Mesothelial cell of epicardium (in vitro differentiated cells): ENCODE measurements around the gene SLC9A5. TPM values are rescaled to one million over a fixed set of nuclear protein-coding genes. Genes with fewer than 3 reads are reported as not detected.

Source experiments
- DNase-seq, 2 experiments: peaks; one replicate each; pipeline ENCODE4 v3.0.0; 2021; ENCODE audit warnings: low spot score in 2 of 2; ENCODE audit not compliant: unreplicated experiment in 2 of 2
- H3K27ac Mint-ChIP-seq: 2 replicates; pipeline ENCODE4 v1.8.0; 2021; ENCODE audit warnings: mixed read lengths
- H3K27me3 Mint-ChIP-seq: 2 replicates; pipeline ENCODE4 v1.8.0; 2021; ENCODE audit warnings: low read depth, mixed read lengths
- H3K36me3 Mint-ChIP-seq: 2 replicates; pipeline ENCODE4 v1.8.0; 2021; ENCODE audit warnings: mixed read lengths
- H3K4me1 Mint-ChIP-seq: 2 replicates; pipeline ENCODE4 v1.8.0; 2021; ENCODE audit warnings: mixed read lengths
- H3K4me3 Mint-ChIP-seq: 2 replicates; pipeline ENCODE4 v1.8.0; 2021; ENCODE audit warnings: mild to moderate bottlenecking, moderate library complexity, mixed read lengths
- H3K9me3 Mint-ChIP-seq: 2 replicates; pipeline ENCODE4 v1.8.0; 2021; ENCODE audit warnings: mixed read lengths
- CTCF ChIP-seq: fragments of 200-600 bp; sonication (generic); IDR thresholded peaks from one replicate; pipeline ENCODE4 v1.5.0; 2021; ENCODE audit warnings: antibody characterized with exemption; ENCODE audit not compliant: unreplicated experiment
- total RNA-seq: library from RNA; stranded (reverse); gene quantifications from 3 replicates; pipeline ENCODE4 v1.2.1, GENCODE V29; 2021

Gene SLC9A5
- total RNA-seq, 1 donor from 2014 or later = 3.5 TPM

GRCh38 chr16:67211674-67212073, 37.1 kb upstream of the SLC9A5 start:
- no peak overlapping the region for H3K4me3 Mint-ChIP-seq
- H3K27me3 Mint-ChIP-seq = no peaks in the 10 kb centered on the region
- peaks cover under 1% of the 10 kb centered on the region for H3K36me3 Mint-ChIP-seq
- H3K9me3 Mint-ChIP-seq = no peaks in the 10 kb centered on the region
- H3K4me1 Mint-ChIP-seq = no peaks in the 10 kb centered on the region
- H3K27ac Mint-ChIP-seq = no peak overlapping the region
- no peak for TF ChIP-seq CTCF
- no peak for DNase-seq

GRCh38 chr16:67212766-67213165, 36.0 kb upstream of the SLC9A5 start:
- TF ChIP-seq CTCF = no peak
- H3K4me3 Mint-ChIP-seq = no peak overlapping the region
- no peak for DNase-seq
- no peaks in the 10 kb centered on the region for H3K9me3 Mint-ChIP-seq
- H3K36me3 Mint-ChIP-seq = peaks cover 5% of the 10 kb centered on the region
- H3K27me3 Mint-ChIP-seq = no peaks in the 10 kb centered on the region
- H3K27ac Mint-ChIP-seq = no peak overlapping the region
- no peaks in the 10 kb centered on the region for H3K4me1 Mint-ChIP-seq

- TF ChIP-seq CTCF = no peak
Observed at GRCh38 chr16:67213197-67214019, 35.4 kb upstream of the SLC9A5 start.

GRCh38 chr16:67215706-67216105, 33.1 kb upstream of the SLC9A5 start:
- Mint-ChIP-seq H3K36me3 (peaks cover 9% of the 10 kb centered on the region), H3K4me1 (no peaks in the 10 kb centered on the region), H3K27ac (no peak overlapping the region), H3K9me3 (no peaks in the 10 kb centered on the region), H3K4me3 (no peak overlapping the region), H3K27me3 (no peaks in the 10 kb centered on the region)
- no peak for TF ChIP-seq CTCF
- no peak for DNase-seq

More at GRCh38 chr16:67213197-67214019, 35.4 kb upstream of the SLC9A5 start:
- no peak overlapping the region for H3K4me3 Mint-ChIP-seq
- no peak for DNase-seq
- no peaks in the 10 kb centered on the region for H3K9me3 Mint-ChIP-seq
- peaks cover 5% of the 10 kb centered on the region for H3K36me3 Mint-ChIP-seq
- H3K27me3 Mint-ChIP-seq = no peaks in the 10 kb centered on the region
- no peak overlapping the region for H3K27ac Mint-ChIP-seq
- no peaks in the 10 kb centered on the region for H3K4me1 Mint-ChIP-seq

- Mint-ChIP-seq H3K9me3 (no peaks in the 10 kb centered on the region), H3K27me3 (no peaks in the 10 kb centered on the region), H3K27ac (no peak overlapping the region), H3K4me1 (no peaks in the 10 kb centered on the region), H3K36me3 (peaks cover 11% of the 10 kb centered on the region), H3K4me3 (no peak overlapping the region)
- no peak for TF ChIP-seq CTCF
- no peak for DNase-seq
Observed at GRCh38 chr16:67216612-67217490, 31.9 kb upstream of the SLC9A5 start.
